IgD-negative memory B cell (primary cell): ENCODE measurements around the gene NAALADL2. TPM values are rescaled to one million over a fixed set of nuclear protein-coding genes. Genes with fewer than 3 reads are reported as not detected.
"Not testable (repeated sequence)": the region's sequence is repeated elsewhere in the genome, so short reads cannot be mapped to it uniquely, and the experiment has no call there.

Source experiments
- H3K27ac Mint-ChIP-seq, 3 donors: one replicate each; pipeline ENCODE4 v1.8.0; 2020 to 2022; ENCODE audit warnings: mild to moderate bottlenecking in 3 of 3, mixed read lengths in 3 of 3, moderate library complexity in 1 of 3
- H3K27me3 Mint-ChIP-seq: one replicate; pipeline ENCODE4 v1.8.0; 2021; ENCODE audit warnings: mixed read lengths
- H3K36me3 Mint-ChIP-seq: one replicate; pipeline ENCODE4 v1.8.0; 2020; ENCODE audit warnings: mild to moderate bottlenecking, mixed read lengths
- H3K4me1 Mint-ChIP-seq, 3 donors: one replicate each; pipeline ENCODE4 v1.8.0; 2020 to 2022; ENCODE audit warnings: mixed read lengths in 3 of 3, mild to moderate bottlenecking in 1 of 3
- H3K4me3 Mint-ChIP-seq, 4 donors: one replicate each; pipeline ENCODE4 v1.8.0; 2020 to 2022; ENCODE audit warnings: mild to moderate bottlenecking in 4 of 4, mixed read lengths in 4 of 4, moderate library complexity in 3 of 4
- H3K9me3 Mint-ChIP-seq, 3 donors: one replicate each; pipeline ENCODE4 v1.8.0; 2020 to 2021; ENCODE audit warnings: mixed read lengths in 3 of 3, mild to moderate bottlenecking in 1 of 3
- polyA plus RNA-seq: library from polyadenylated mRNA; unstranded; fragments of 300-500 nt; fragmentation: Illumina TruSeq; gene quantifications from one replicate; pipeline ENCODE4 v1.2.3, GENCODE V29; 2021

The NAALADL2 gene
- polyA plus RNA-seq, 1 donor from 2014 or later = not detected

GRCh38 chr3:175150812-175151401 is 291.8 kb downstream of the NAALADL2 start:
- Mint-ChIP-seq H3K4me1 (no peaks in the 10 kb centered on the region), H3K27me3 (no peaks in the 10 kb centered on the region), H3K27ac (no peak overlapping the region), H3K4me3 (no peak overlapping the region), H3K36me3 (peaks cover 2% of the 10 kb centered on the region), H3K9me3 (peaks cover 0 to 10% (median 4%) of the 10 kb centered on the region in 3 donors)

GRCh38 chr3:175153595-175153994 is 294.5 kb downstream of the NAALADL2 start:
- no peak overlapping the region for H3K4me3 Mint-ChIP-seq
- no peaks in the 10 kb centered on the region for H3K36me3 Mint-ChIP-seq
- H3K9me3 Mint-ChIP-seq = peaks cover 0 to 3% (median 2%) of the 10 kb centered on the region in 3 donors
- no peak overlapping the region for H3K27ac Mint-ChIP-seq
- no peaks in the 10 kb centered on the region for H3K27me3 Mint-ChIP-seq
- H3K4me1 Mint-ChIP-seq = no peaks in the 10 kb centered on the region

- H3K36me3 Mint-ChIP-seq = no peaks in the 10 kb centered on the region
- no peaks in the 10 kb centered on the region for H3K4me1 Mint-ChIP-seq
- no peak overlapping the region for H3K4me3 Mint-ChIP-seq
These were observed 296.0 kb downstream of the NAALADL2 start for GRCh38 chr3:175155172-175155571.

GRCh38 chr3:175159202-175159601 is 300.1 kb downstream of the NAALADL2 start:
- Mint-ChIP-seq H3K4me1 (peaks cover 0 to 2% (median 0%) of the 10 kb centered on the region in 3 donors), H3K9me3 (peaks cover 0 to 3% (median 0%) of the 10 kb centered on the region in 3 donors)

More at GRCh38 chr3:175155172-175155571, 296.0 kb downstream of the NAALADL2 start:
- Mint-ChIP-seq H3K9me3 (peaks cover 0 to 3% (median 2%) of the 10 kb centered on the region in 3 donors), H3K27ac (no peak overlapping the region), H3K27me3 (no peaks in the 10 kb centered on the region)

GRCh38 chr3:175161291-175161690 is 302.2 kb downstream of the NAALADL2 start:
- peaks cover 0 to 2% (median 0%) of the 10 kb centered on the region in 3 donors for H3K4me1 Mint-ChIP-seq
- H3K27ac Mint-ChIP-seq = no peak overlapping the region
- H3K27me3 Mint-ChIP-seq = no peaks in the 10 kb centered on the region
- no peak overlapping the region for H3K4me3 Mint-ChIP-seq
- no peaks in the 10 kb centered on the region for H3K36me3 Mint-ChIP-seq
- H3K9me3 Mint-ChIP-seq = peaks cover 0 to 5% (median 0%) of the 10 kb centered on the region in 3 donors

More at GRCh38 chr3:175159202-175159601, 300.1 kb downstream of the NAALADL2 start:
- Mint-ChIP-seq H3K27ac (no peak overlapping the region), H3K36me3 (no peaks in the 10 kb centered on the region), H3K4me3 (no peak overlapping the region), H3K27me3 (no peaks in the 10 kb centered on the region)

- Mint-ChIP-seq H3K4me3 (no peak overlapping the region), H3K36me3 (no peaks in the 10 kb centered on the region), H3K27ac (no peak overlapping the region), H3K9me3 (peaks cover 0 to 2% (median 0%) of the 10 kb centered on the region in 3 donors), H3K4me1 (peaks cover 0 to 2% (median 0%) of the 10 kb centered on the region in 3 donors), H3K27me3 (no peaks in the 10 kb centered on the region)
These were observed 304.6 kb downstream of the NAALADL2 start for GRCh38 chr3:175163686-175164085.

- H3K9me3 Mint-ChIP-seq, H3K4me1 Mint-ChIP-seq, H3K36me3 Mint-ChIP-seq, H3K27ac Mint-ChIP-seq, H3K27me3 Mint-ChIP-seq, H3K4me3 Mint-ChIP-seq: not testable (repeated sequence)
These were observed 314.0 kb downstream of the NAALADL2 start for GRCh38 chr3:175173117-175173516.

- Mint-ChIP-seq H3K4me3 (no peak overlapping the region), H3K4me1 (no peaks in the 10 kb centered on the region), H3K27me3 (no peaks in the 10 kb centered on the region), H3K36me3 (no peaks in the 10 kb centered on the region), H3K27ac (no peak overlapping the region), H3K9me3 (peaks cover 0 to 5% (median 4%) of the 10 kb centered on the region in 3 donors)
These were observed 317.4 kb downstream of the NAALADL2 start for GRCh38 chr3:175176556-175176955.

- H3K36me3 Mint-ChIP-seq = no peaks in the 10 kb centered on the region
- no peak overlapping the region for H3K27ac Mint-ChIP-seq
- H3K4me3 Mint-ChIP-seq = no peak overlapping the region
- peaks cover 0 to 7% (median 4%) of the 10 kb centered on the region in 3 donors for H3K9me3 Mint-ChIP-seq
- H3K27me3 Mint-ChIP-seq = no peaks in the 10 kb centered on the region
- H3K4me1 Mint-ChIP-seq = no peaks in the 10 kb centered on the region
These were observed 319.9 kb downstream of the NAALADL2 start for GRCh38 chr3:175179055-175179454.

GRCh38 chr3:175184392-175184791 is 325.3 kb downstream of the NAALADL2 start:
- Mint-ChIP-seq H3K27ac (no peak overlapping the region), H3K4me1 (no peaks in the 10 kb centered on the region), H3K4me3 (no peak overlapping the region), H3K9me3 (peaks cover 0 to 8% (median 4%) of the 10 kb centered on the region in 3 donors), H3K36me3 (no peaks in the 10 kb centered on the region), H3K27me3 (no peaks in the 10 kb centered on the region)

- Mint-ChIP-seq H3K27me3 (no peaks in the 10 kb centered on the region), H3K9me3 (peaks cover 0 to 12% (median 3%) of the 10 kb centered on the region in 3 donors), H3K36me3 (no peaks in the 10 kb centered on the region), H3K27ac (no peak overlapping the region), H3K4me3 (no peak overlapping the region), H3K4me1 (no peaks in the 10 kb centered on the region)
These were observed 326.8 kb downstream of the NAALADL2 start for GRCh38 chr3:175185903-175186302.

- Mint-ChIP-seq H3K27ac (no peak overlapping the region), H3K4me3 (no peak overlapping the region), H3K4me1 (no peaks in the 10 kb centered on the region), H3K36me3 (no peaks in the 10 kb centered on the region), H3K27me3 (no peaks in the 10 kb centered on the region), H3K9me3 (peaks cover 0 to 12% (median 3%) of the 10 kb centered on the region in 3 donors)
These were observed 327.4 kb downstream of the NAALADL2 start for GRCh38 chr3:175186511-175186910.

GRCh38 chr3:175187586-175187985 is 328.5 kb downstream of the NAALADL2 start:
- no peak overlapping the region for H3K27ac Mint-ChIP-seq
- H3K4me1 Mint-ChIP-seq = no peaks in the 10 kb centered on the region
- no peaks in the 10 kb centered on the region for H3K27me3 Mint-ChIP-seq
- H3K4me3 Mint-ChIP-seq = no peak overlapping the region
- no peaks in the 10 kb centered on the region for H3K36me3 Mint-ChIP-seq
- peaks cover 0 to 12% (median 2%) of the 10 kb centered on the region in 3 donors for H3K9me3 Mint-ChIP-seq

GRCh38 chr3:175192536-175192935 is 333.4 kb downstream of the NAALADL2 start:
- Mint-ChIP-seq H3K9me3 (peaks cover under 1 to 8% (median 4%) of the 10 kb centered on the region in 3 donors), H3K27me3 (no peaks in the 10 kb centered on the region), H3K36me3 (no peaks in the 10 kb centered on the region), H3K27ac (no peak overlapping the region), H3K4me3 (no peak overlapping the region), H3K4me1 (no peaks in the 10 kb centered on the region)

- no peaks in the 10 kb centered on the region for H3K27me3 Mint-ChIP-seq
- H3K27ac Mint-ChIP-seq = no peak overlapping the region
- no peaks in the 10 kb centered on the region for H3K36me3 Mint-ChIP-seq
- H3K9me3 Mint-ChIP-seq = peaks cover 2 to 4% (median 3%) of the 10 kb centered on the region in 3 donors
- no peaks in the 10 kb centered on the region for H3K4me1 Mint-ChIP-seq
- no peak overlapping the region for H3K4me3 Mint-ChIP-seq
These were observed 334.8 kb downstream of the NAALADL2 start for GRCh38 chr3:175193815-175194518.
